BLaER1 treated with 17β-estradiol and CSF1 and Interleukin-3, amounts not matched to agents 10 nM and 100 nM (cell line): ENCODE results near the gene S100A16.

ENCODE experiments used
- H3K27ac ChIP-seq, 11 experiments: shearing (Covaris generic); formaldehyde crosslinking; 2 replicates each; pipeline ENCODE4 v1.8.1; 2022
- H3K27me3 ChIP-seq, 11 experiments: shearing (Covaris generic); formaldehyde crosslinking; 2 replicates each; pipeline ENCODE4 v1.8.1; 2022
- H3K36me3 ChIP-seq, 11 experiments: shearing (Covaris generic); formaldehyde crosslinking; 2 replicates each; pipeline ENCODE4 v1.8.1; 2022
- H3K4me1 ChIP-seq, 10 experiments: shearing (Covaris generic); formaldehyde crosslinking; 2 replicates each; pipeline ENCODE4 v1.8.1; 2022
- H3K4me2 ChIP-seq, 11 experiments: shearing (Covaris generic); formaldehyde crosslinking; 2 replicates each; pipeline ENCODE4 v1.8.1; 2022
- H3K4me3 ChIP-seq, 10 experiments: shearing (Covaris generic); formaldehyde crosslinking; 2 replicates each; pipeline ENCODE4 v1.8.1; 2022
- H3K9ac ChIP-seq, 11 experiments: shearing (Covaris generic); formaldehyde crosslinking; 2 replicates each; pipeline ENCODE4 v1.8.1; 2022
- H3K9me3 ChIP-seq, 11 experiments: shearing (Covaris generic); formaldehyde crosslinking; replicated peaks in 1 of 11; 2 replicates each; pipeline ENCODE4 v1.8.1; 2022
- H4K20me1 ChIP-seq, 11 experiments: shearing (Covaris generic); formaldehyde crosslinking; 2 replicates each; pipeline ENCODE4 v1.8.1; 2022
- Cebpa-rat ChIP-seq, 11 experiments: shearing (Covaris generic); IDR thresholded peaks; 2 replicates each; pipeline ENCODE4 v1.8.1; 2022

Gene S100A16

DNA sequence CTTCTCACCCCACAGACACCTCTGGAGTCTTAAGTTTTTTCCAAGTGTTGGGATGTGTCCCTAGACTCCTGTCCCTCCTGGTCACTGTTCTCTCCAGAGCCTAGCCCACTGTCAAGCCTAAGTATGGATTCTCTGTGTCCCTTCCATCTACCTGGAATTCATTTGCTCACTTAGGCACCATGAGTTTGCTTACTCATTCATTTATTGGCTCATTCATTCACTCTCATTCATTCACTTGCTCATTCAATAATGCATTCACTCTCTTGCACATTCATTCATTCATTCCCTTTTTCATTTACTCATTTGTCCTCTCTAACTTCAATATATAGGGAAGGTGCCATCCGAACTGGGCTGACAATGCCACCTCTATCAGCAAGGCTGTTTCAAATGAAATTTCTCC is 1.6 kb downstream of the S100A16 start:
- no peak overlapping the region for H3K9ac ChIP-seq
- H4K20me1 ChIP-seq = no peaks in the 10 kb centered on the region
- H3K4me3 ChIP-seq = no peak overlapping the region
- no peak for TF ChIP-seq Cebpa-rat (IDR thresholded peaks at IDR 0.05)
- H3K4me1 ChIP-seq = peaks cover 50 to 81% (median 55%) of the 10 kb centered on the region in 10 experiments
- peak overlapping the region in 1 of 11 experiments; percentile 19; a peak in 1 of 22 replicates for H3K27ac ChIP-seq
- no peaks in the 10 kb centered on the region for H3K36me3 ChIP-seq
- H3K27me3 ChIP-seq = no peaks in the 10 kb centered on the region
- H3K9me3 ChIP-seq = no peaks in the 10 kb centered on the region
- peak overlapping the region in 5 of 11 experiments; percentile 52 to 69 (median 60); a peak in 10 of 22 replicates for H3K4me2 ChIP-seq

- Histone ChIP-seq H3K9ac (0 out of 22 replicates have a peak overlapping the region, but pooled peaks of 1 of the 11 experiments have one; percentile 13), H3K4me3 (no peak overlapping the region; a peak in 1 of 20 replicates), H3K4me1 (peaks cover 50 to 76% (median 54%) of the 10 kb centered on the region in 10 experiments), H3K4me2 (peak overlapping the region in 10 of 11 experiments; percentile 43 to 92 (median 79); a peak in 16 of 22 replicates), H3K27me3 (no peaks in the 10 kb centered on the region), H3K9me3 (no peaks in the 10 kb centered on the region), H4K20me1 (no peaks in the 10 kb centered on the region), H3K36me3 (no peaks in the 10 kb centered on the region), H3K27ac (peak overlapping the region in 5 of 11 experiments; percentile 28 to 71 (median 59); a peak in 7 of 22 replicates)
- no peak for TF ChIP-seq Cebpa-rat (IDR thresholded peaks at IDR 0.05)
Observed at GRCh38 chr1:153610811-153611301, 2.1 kb downstream of the S100A16 start.

DNA sequence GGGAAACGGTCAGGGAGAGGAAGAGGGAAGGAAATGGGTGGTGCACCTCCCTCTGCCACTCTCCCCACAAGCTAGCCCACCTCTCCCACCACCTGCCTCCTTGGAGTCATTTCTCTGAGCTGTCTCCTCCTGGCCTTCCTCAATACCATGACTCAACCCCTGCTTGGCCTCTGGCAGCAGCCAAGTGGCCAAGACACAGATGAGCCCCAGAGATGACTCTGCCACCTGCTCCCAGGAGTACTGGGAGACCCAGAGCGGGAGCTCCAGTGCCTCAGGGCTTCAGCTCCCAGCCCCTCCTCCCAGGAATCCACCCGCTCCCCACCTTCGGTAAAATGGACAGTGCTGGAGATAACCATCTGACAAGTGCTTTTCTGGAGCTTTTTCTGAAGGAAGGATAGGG is 2.6 kb downstream of the S100A16 start:
- H3K4me1 ChIP-seq = peaks cover 50 to 73% (median 54%) of the 10 kb centered on the region in 10 experiments
- H3K27ac ChIP-seq = peak overlapping the region in 7 of 11 experiments; percentile 34 to 71 (median 60); a peak in 10 of 22 replicates
- no peaks in the 10 kb centered on the region for H3K36me3 ChIP-seq
- peak overlapping the region; percentile 43 to 92 (median 79) for H3K4me2 ChIP-seq
- no peaks in the 10 kb centered on the region for H3K27me3 ChIP-seq
- no peaks in the 10 kb centered on the region for H3K9me3 ChIP-seq
- no peaks in the 10 kb centered on the region for H4K20me1 ChIP-seq
- peak overlapping the region in 1 of 10 experiments; percentile 16; a peak in 3 of 20 replicates for H3K4me3 ChIP-seq
- 0 out of 22 replicates have a peak overlapping the region, but pooled peaks of 1 of the 11 experiments have one; percentile 13 for H3K9ac ChIP-seq
- TF ChIP-seq Cebpa-rat (IDR thresholded peaks at IDR 0.05) = no peak

DNA sequence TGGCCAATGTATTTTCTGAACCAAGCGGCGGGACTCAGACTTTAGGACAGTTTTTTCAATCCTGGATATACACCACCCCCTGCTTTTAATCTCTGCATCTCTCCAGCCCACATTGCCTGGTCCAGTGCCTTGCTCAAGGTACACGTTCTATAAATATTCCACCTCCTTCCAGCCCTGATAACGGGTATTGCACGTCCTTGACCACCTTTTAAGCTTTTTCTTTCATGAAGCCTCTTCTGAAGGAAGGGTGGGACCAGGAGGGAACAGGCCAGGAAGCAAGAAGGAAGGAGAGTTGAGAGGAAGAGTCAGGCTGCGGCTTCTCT is 3.4 kb downstream of the S100A16 start:
- Histone ChIP-seq H3K9ac (peak overlapping the region in 4 of 11 experiments; percentile 1 to 55 (median 26); a peak in 4 of 22 replicates), H3K36me3 (no peaks in the 10 kb centered on the region), H3K4me2 (peak overlapping the region; percentile 43 to 92 (median 79)), H3K4me3 (no peak overlapping the region; a peak in 1 of 20 replicates), H3K27me3 (no peaks in the 10 kb centered on the region), H3K27ac (peak overlapping the region in 8 of 11 experiments; percentile 13 to 71 (median 60); a peak in 12 of 22 replicates), H3K4me1 (peaks cover 44 to 67% (median 49%) of the 10 kb centered on the region in 10 experiments), H4K20me1 (no peaks in the 10 kb centered on the region), H3K9me3 (no peaks in the 10 kb centered on the region)
- no peak for TF ChIP-seq Cebpa-rat (IDR thresholded peaks at IDR 0.05)

DNA sequence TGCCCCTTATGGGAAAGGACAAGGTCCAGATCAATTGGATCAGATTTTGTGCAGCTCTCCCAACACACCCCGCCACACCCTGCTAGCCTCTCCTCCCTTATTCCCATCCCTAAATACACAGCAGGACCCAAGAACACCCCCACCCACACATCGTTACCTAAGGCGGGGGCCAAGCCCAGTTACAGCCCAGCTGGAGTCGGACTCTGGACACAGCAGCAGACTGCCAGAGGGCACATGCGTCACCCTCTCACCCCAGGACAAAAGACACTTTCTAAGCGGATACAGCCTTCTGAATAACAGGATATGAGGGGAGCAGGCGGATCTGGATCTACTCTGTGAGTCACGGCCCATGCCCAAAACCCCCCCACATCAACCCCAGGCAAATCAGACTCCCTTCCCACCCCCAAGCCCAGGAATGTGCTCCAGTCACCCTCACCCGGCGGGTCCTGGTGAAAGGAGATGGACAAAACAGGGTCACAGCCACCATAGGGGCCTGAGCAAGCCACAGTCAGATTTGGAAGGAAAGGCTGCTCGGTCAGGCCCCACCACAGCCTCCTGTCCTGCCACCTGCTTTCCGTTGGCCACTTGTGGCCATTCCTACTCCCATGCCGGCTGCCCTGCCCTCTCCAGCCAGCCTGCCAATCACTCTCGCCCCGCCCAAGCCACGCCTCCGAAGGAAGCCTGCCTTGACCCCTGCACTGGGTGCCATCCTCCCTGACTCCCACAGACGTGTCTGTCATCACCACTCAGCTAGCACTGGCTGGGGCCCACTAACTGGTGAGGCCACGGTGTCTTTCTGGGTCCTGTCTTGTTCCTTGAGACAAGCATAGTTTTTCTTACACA is 4.0 kb downstream of the S100A16 start:
- H3K27me3 ChIP-seq = no peaks in the 10 kb centered on the region
- H4K20me1 ChIP-seq = no peaks in the 10 kb centered on the region
- peak overlapping the region in 9 of 11 experiments; percentile 13 to 71 (median 59); a peak in 16 of 22 replicates for H3K27ac ChIP-seq
- H3K9ac ChIP-seq = peak overlapping the region in 7 of 11 experiments; percentile 20 to 55 (median 41); a peak in 8 of 22 replicates
- no peaks in the 10 kb centered on the region for H3K9me3 ChIP-seq
- peaks cover 38 to 61% (median 43%) of the 10 kb centered on the region in 10 experiments for H3K4me1 ChIP-seq
- H3K4me3 ChIP-seq = peak overlapping the region in 2 of 10 experiments; percentile 12 to 30; a peak in 2 of 20 replicates
- no peak for TF ChIP-seq Cebpa-rat (IDR thresholded peaks at IDR 0.05)
- peak overlapping the region; percentile 55 to 92 (median 79) for H3K4me2 ChIP-seq
- H3K36me3 ChIP-seq = no peaks in the 10 kb centered on the region

DNA sequence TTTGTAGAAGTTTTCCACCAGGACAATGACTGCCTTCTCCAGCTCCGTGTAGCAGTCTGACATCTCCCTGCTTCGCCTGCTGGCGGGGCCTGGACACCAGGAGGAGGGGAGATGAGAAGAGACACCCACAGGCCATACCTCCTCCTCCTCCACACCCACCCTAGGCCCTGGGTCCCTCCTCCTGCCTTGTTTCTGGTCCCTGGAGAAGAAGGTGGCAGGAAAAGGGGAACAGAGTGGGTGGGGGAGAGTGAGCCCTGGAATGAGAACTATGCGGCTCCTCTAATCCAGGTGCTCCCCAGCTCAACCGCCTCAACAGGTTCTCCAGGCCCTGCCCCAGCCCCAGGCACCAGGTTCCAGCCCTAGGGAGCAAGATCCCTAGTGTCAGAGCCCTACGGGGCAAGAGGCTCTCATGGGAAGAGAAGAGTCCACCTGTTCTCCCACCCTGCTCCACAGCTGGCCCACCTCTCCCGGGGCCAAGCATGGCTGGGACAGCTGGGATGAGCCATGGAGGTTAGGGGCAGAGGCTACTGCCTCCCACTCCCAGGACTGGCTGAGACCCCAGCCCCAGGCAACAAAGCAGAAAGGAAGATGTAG is 4.8 kb downstream of the S100A16 start:
- Histone ChIP-seq H3K4me2 (peak overlapping the region; percentile 55 to 92 (median 79)), H4K20me1 (no peaks in the 10 kb centered on the region), H3K27ac (peak overlapping the region in 9 of 11 experiments; percentile 13 to 71 (median 59); a peak in 17 of 22 replicates), H3K9ac (peak overlapping the region in 8 of 11 experiments; percentile 15 to 55 (median 37); a peak in 10 of 22 replicates), H3K27me3 (no peaks in the 10 kb centered on the region), H3K36me3 (no peaks in the 10 kb centered on the region), H3K4me1 (peaks cover 40 to 66% (median 49%) of the 10 kb centered on the region in 10 experiments), H3K4me3 (peak overlapping the region in 2 of 10 experiments; percentile 12 to 30; a peak in 2 of 20 replicates), H3K9me3 (no peaks in the 10 kb centered on the region)
- no peak for TF ChIP-seq Cebpa-rat (IDR thresholded peaks at IDR 0.05)

DNA sequence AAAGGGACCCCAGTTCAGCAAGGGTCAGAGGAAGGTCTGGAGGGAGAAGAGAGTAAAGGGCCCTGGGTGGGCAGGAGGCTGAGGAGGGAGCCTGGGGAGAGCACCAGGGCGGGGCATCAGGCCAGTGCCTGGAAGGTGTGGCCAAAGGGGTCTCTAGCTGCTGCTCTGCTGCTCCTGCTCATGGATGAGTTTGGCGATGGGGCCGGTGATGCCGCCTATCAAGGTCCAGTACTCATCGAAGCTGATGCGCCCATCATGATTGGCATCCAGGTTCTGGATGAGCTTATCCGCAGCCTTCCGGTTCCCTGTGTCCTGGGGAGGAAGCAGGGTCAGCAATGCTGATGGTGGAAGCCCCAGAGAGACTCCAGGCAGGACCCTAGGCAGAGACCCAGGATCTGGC is 5.6 kb downstream of the S100A16 start:
- H3K9me3 ChIP-seq = no peaks in the 10 kb centered on the region
- peak overlapping the region in 10 of 11 experiments; percentile 16 to 92 (median 76); a peak in 19 of 22 replicates for H3K4me2 ChIP-seq
- H3K4me3 ChIP-seq = no peak overlapping the region
- peak overlapping the region in 6 of 11 experiments; percentile 3 to 24 (median 13); a peak in 5 of 22 replicates for H3K9ac ChIP-seq
- no peaks in the 10 kb centered on the region for H4K20me1 ChIP-seq
- no peaks in the 10 kb centered on the region for H3K36me3 ChIP-seq
- peaks cover 43 to 74% (median 55%) of the 10 kb centered on the region in 10 experiments for H3K4me1 ChIP-seq
- H3K27me3 ChIP-seq = no peaks in the 10 kb centered on the region
- no peak for TF ChIP-seq Cebpa-rat (IDR thresholded peaks at IDR 0.05)
- H3K27ac ChIP-seq = peak overlapping the region in 4 of 11 experiments; percentile 10 to 65 (median 62); a peak in 6 of 22 replicates

GRCh38 chr1:153606194-153606593 is 6.7 kb downstream of the S100A16 start:
- Histone ChIP-seq H3K36me3 (no peaks in the 10 kb centered on the region), H3K27ac (no peak overlapping the region)
- TF ChIP-seq Cebpa-rat (IDR thresholded peaks at IDR 0.05) = no peak

More at GRCh38 chr1:153606194-153606593, 6.7 kb downstream of the S100A16 start:
- Histone ChIP-seq H3K27me3 (no peaks in the 10 kb centered on the region), H3K4me1 (peaks cover 54 to 74% (median 63%) of the 10 kb centered on the region in 10 experiments), H4K20me1 (no peaks in the 10 kb centered on the region), H3K9ac (no peak overlapping the region), H3K4me2 (no peak overlapping the region), H3K4me3 (no peak overlapping the region), H3K9me3 (no peaks in the 10 kb centered on the region)
